NB4 (cell line): ENCODE measurements around the gene ANXA8L1.
"Not testable (repeated sequence)": the region's sequence is repeated elsewhere in the genome, so short reads cannot be mapped to it uniquely, and the experiment has no call there.

Source experiments
- CTCF ChIP-seq: IDR thresholded peaks from one replicate; pipeline ENCODE4 v1.5.1; 2012; ENCODE audit warnings: low read depth, low read length
- MAX ChIP-seq: IDR thresholded peaks from 2 replicates; pipeline ENCODE4 v1.6.1; 2011; ENCODE audit warnings: low read depth, low read length
- MYC ChIP-seq: IDR thresholded peaks from 2 replicates; pipeline ENCODE4 v1.6.1; 2011; ENCODE audit warnings: low read depth, low read length
- POLR2A ChIP-seq: IDR thresholded peaks from 2 replicates; pipeline ENCODE4 v1.6.1; 2011; ENCODE audit warnings: mild to moderate bottlenecking; ENCODE audit not compliant: insufficient read length; ENCODE audit errors: extremely low read depth

- not testable (repeated sequence) for TF ChIP-seq CTCF, POLR2A, MAX, MYC
Observed at GRCh38 chr10:46411123-46411522, 35.5 kb downstream of the ANXA8L1 start.
